SJSA1 (cell line): ENCODE measurements around the gene ZNRF2. TPM values are rescaled to one million over a fixed set of nuclear protein-coding genes. Genes with fewer than 3 reads are reported as not detected.
"Not testable (repeated sequence)": the region's sequence is repeated elsewhere in the genome, so short reads cannot be mapped to it uniquely, and the experiment has no call there.

Experiments
- DNase-seq, 2 experiments: peaks; one replicate each; pipeline ENCODE4 v3.0.0-alpha.2; 2015 to 2020; ENCODE audit warnings: low spot score in 2 of 2, low read depth in 1 of 2
- H3K27ac ChIP-seq: fragments of 250-450 bp; sonication (Bioruptor Pico); 2 replicates; pipeline ENCODE4 v1.5.1; 2020; ENCODE audit warnings: mild to moderate bottlenecking, moderate library complexity
- H3K27me3 ChIP-seq: fragments of 250-450 bp; sonication (Bioruptor Pico); replicated peaks from 2 replicates; pipeline ENCODE4 v1.5.1; 2020; ENCODE audit warnings: mild to moderate bottlenecking, moderate library complexity
- H3K36me3 ChIP-seq: fragments of 250-450 bp; sonication (Bioruptor Pico); 2 replicates; pipeline ENCODE4 v1.5.1; 2020; ENCODE audit warnings: mild to moderate bottlenecking
- H3K4me1 ChIP-seq: fragments of 250-450 bp; sonication (Bioruptor Pico); replicated peaks from 2 replicates; pipeline ENCODE4 v1.6.1; 2021; ENCODE audit warnings: mild to moderate bottlenecking
- H3K4me3 ChIP-seq: fragments of 250-450 bp; sonication (Bioruptor Pico); 2 replicates; pipeline ENCODE4 v1.5.1; 2020; ENCODE audit warnings: mild to moderate bottlenecking
- H3K9me3 ChIP-seq: fragments of 250-450 bp; sonication (Bioruptor Pico); replicated peaks from 2 replicates; pipeline ENCODE4 v1.5.1; 2020; ENCODE audit warnings: mild to moderate bottlenecking
- total RNA-seq: library from RNA; depleted of rRNA; stranded (reverse); fragments of >200 nt; shearing (Covaris generic); gene quantifications from 2 replicates; pipeline ENCODE4 v1.2.3, GENCODE V29; 2014

ZNRF2 gene
- total RNA-seq, 1 experiment from 2014 or later: 20.3 TPM

- Histone ChIP-seq H3K4me3 (peak overlapping the region; percentile 86; the same call in 1 of the 2 replicates), H3K9me3 (no peaks in the 10 kb centered on the region; the same call in 1 of the 2 replicates), H3K4me1 (0 out of 2 replicates have a peak, but pooled peaks cover 3% of the 10 kb centered on the region), H3K36me3 (peaks cover 11% of the 10 kb centered on the region), H3K27ac (no peak overlapping the region), H3K27me3 (no peaks in the 10 kb centered on the region)
- no peak for DNase-seq
Measured at GRCh38 chr7:30286749-30287148, 2.4 kb downstream of the ZNRF2 start.

- H3K4me1 ChIP-seq, H3K9me3 ChIP-seq, DNase-seq, H3K27ac ChIP-seq, H3K4me3 ChIP-seq, H3K27me3 ChIP-seq: not testable (repeated sequence)
- peaks cover 11% of the 10 kb centered on the region for H3K36me3 ChIP-seq
Measured at GRCh38 chr7:30287625-30288024, 3.2 kb downstream of the ZNRF2 start.

- H3K36me3 ChIP-seq, H3K4me1 ChIP-seq, H3K4me3 ChIP-seq, H3K27me3 ChIP-seq, H3K27ac ChIP-seq, DNase-seq, H3K9me3 ChIP-seq: not testable (repeated sequence)
Measured at GRCh38 chr7:30289634-30290033, 5.2 kb downstream of the ZNRF2 start.

- not testable (repeated sequence) for DNase-seq, H3K4me1 ChIP-seq, H3K27ac ChIP-seq, H3K27me3 ChIP-seq, H3K36me3 ChIP-seq, H3K4me3 ChIP-seq, H3K9me3 ChIP-seq
Measured at GRCh38 chr7:30290317-30290716, 5.9 kb downstream of the ZNRF2 start.

GRCh38 chr7:30292416-30293038, 8.1 kb downstream of the ZNRF2 start:
- H3K9me3 ChIP-seq, H3K27ac ChIP-seq, H3K36me3 ChIP-seq, DNase-seq, H3K4me3 ChIP-seq, H3K4me1 ChIP-seq, H3K27me3 ChIP-seq: not testable (repeated sequence)

GRCh38 chr7:30296304-30296703, 11.9 kb downstream of the ZNRF2 start:
- H3K9me3 ChIP-seq, H3K27me3 ChIP-seq, H3K4me1 ChIP-seq, H3K36me3 ChIP-seq, H3K27ac ChIP-seq, DNase-seq, H3K4me3 ChIP-seq: not testable (repeated sequence)

- not testable (repeated sequence) for H3K27me3 ChIP-seq, H3K9me3 ChIP-seq, H3K36me3 ChIP-seq, H3K4me1 ChIP-seq, DNase-seq, H3K4me3 ChIP-seq, H3K27ac ChIP-seq
Measured at GRCh38 chr7:30297499-30297898, 13.1 kb downstream of the ZNRF2 start.

GRCh38 chr7:30298409-30298808, 14.0 kb downstream of the ZNRF2 start:
- H3K27me3 ChIP-seq, H3K4me1 ChIP-seq, H3K4me3 ChIP-seq, H3K27ac ChIP-seq, H3K9me3 ChIP-seq, DNase-seq, H3K36me3 ChIP-seq: not testable (repeated sequence)

- Histone ChIP-seq H3K36me3 (no peaks in the 10 kb centered on the region), H3K9me3 (no peaks in the 10 kb centered on the region), H3K27ac (no peak overlapping the region), H3K4me1 (no peaks in the 10 kb centered on the region), H3K4me3 (no peak overlapping the region), H3K27me3 (no peaks in the 10 kb centered on the region)
- no peak for DNase-seq
Measured at GRCh38 chr7:30301751-30302150, 17.4 kb downstream of the ZNRF2 start.

GRCh38 chr7:30302656-30303311, 18.4 kb downstream of the ZNRF2 start:
- H3K27me3 ChIP-seq: no peaks in the 10 kb centered on the region
- no peak for DNase-seq
- no peaks in the 10 kb centered on the region for H3K36me3 ChIP-seq
- H3K27ac ChIP-seq: no peak overlapping the region
- H3K4me3 ChIP-seq: no peak overlapping the region
- no peaks in the 10 kb centered on the region for H3K9me3 ChIP-seq
- no peaks in the 10 kb centered on the region for H3K4me1 ChIP-seq

GRCh38 chr7:30303312-30304039, 19.1 kb downstream of the ZNRF2 start:
- DNase-seq: no peak
- H3K27me3 ChIP-seq: no peaks in the 10 kb centered on the region
- H3K36me3 ChIP-seq: no peaks in the 10 kb centered on the region
- no peak overlapping the region for H3K4me3 ChIP-seq
- H3K27ac ChIP-seq: no peak overlapping the region
- no peaks in the 10 kb centered on the region for H3K9me3 ChIP-seq
- 0 out of 2 replicates have a peak, but pooled peaks cover 3% of the 10 kb centered on the region for H3K4me1 ChIP-seq

- no peaks in the 10 kb centered on the region for H3K36me3 ChIP-seq
- H3K27ac ChIP-seq: no peak overlapping the region
- 0 out of 2 replicates have a peak, but pooled peaks cover 3% of the 10 kb centered on the region for H3K4me1 ChIP-seq
- DNase-seq: no peak
- no peak overlapping the region for H3K4me3 ChIP-seq
- no peaks in the 10 kb centered on the region for H3K9me3 ChIP-seq
- H3K27me3 ChIP-seq: no peaks in the 10 kb centered on the region
Measured at GRCh38 chr7:30304177-30304884, 19.9 kb downstream of the ZNRF2 start.

- no peak overlapping the region for H3K27ac ChIP-seq
- 0 out of 2 replicates have a peak, but pooled peaks cover 3% of the 10 kb centered on the region for H3K4me1 ChIP-seq
- H3K4me3 ChIP-seq: no peak overlapping the region
- H3K36me3 ChIP-seq: no peaks in the 10 kb centered on the region
- no peaks in the 10 kb centered on the region for H3K27me3 ChIP-seq
- DNase-seq: no peak
- H3K9me3 ChIP-seq: no peaks in the 10 kb centered on the region
Measured at GRCh38 chr7:30306976-30307375, 22.6 kb downstream of the ZNRF2 start.

GRCh38 chr7:30308389-30308788, 24.0 kb downstream of the ZNRF2 start:
- Histone ChIP-seq H3K27ac (no peak overlapping the region), H3K36me3 (no peaks in the 10 kb centered on the region), H3K4me1 (peaks cover 9% of the 10 kb centered on the region), H3K4me3 (no peak overlapping the region), H3K27me3 (no peaks in the 10 kb centered on the region), H3K9me3 (no peaks in the 10 kb centered on the region)
- DNase-seq: no peak
